Adrenal gland (tissue), 5 donors: ENCODE results near the gene FBXO22.

Experiments
- POLR2A ChIP-seq, 2 donors: fragments of 450-650 bp; IDR thresholded peaks; one replicate each; pipeline ENCODE4 v1.6.1; 2017; ENCODE audit warnings: antibody characterized with exemption in 2 of 2, mild to moderate bottlenecking in 2 of 2, moderate library complexity in 1 of 2
- TF ChIP-seq, protein P1 (sequence below), 6 experiments: fragments of 450-650 bp in 4 of 6; fragments of 200-600 bp in 2 of 6; sonication (generic) in 1 of 6; IDR thresholded peaks; 1 replicate in 5 of 6; 2 replicates in 1 of 6; pipeline versions ENCODE4 v1.5.1 to v1.8.0; 2016 to 2021; ENCODE audit warnings: antibody characterized with exemption in 6 of 6, mild to moderate bottlenecking in 2 of 6, moderate library complexity in 1 of 6
- donor health status: DM: no; HTN: no; CAD: no.

DNA sequence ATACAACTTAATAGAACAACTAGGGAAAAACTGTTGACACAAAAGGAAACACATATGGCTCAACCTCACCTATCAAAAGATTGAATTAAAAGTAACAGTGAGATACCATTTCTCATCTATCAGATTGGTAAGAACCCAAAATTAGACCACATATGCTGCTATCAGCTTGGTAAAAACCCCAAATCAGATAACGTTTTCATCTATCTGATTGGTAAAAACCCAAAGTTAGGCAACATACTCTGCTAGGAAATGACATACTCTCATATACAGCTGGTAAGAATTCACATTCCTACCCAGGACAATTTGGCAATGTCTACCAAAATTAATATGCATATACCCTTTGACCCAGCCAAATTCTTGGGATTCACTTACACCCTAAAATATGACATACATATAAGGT lies 82.3 kb downstream of the FBXO22 start:
- TF ChIP-seq POLR2A (IDR thresholded peaks at IDR 0.05), result no peak
- TF ChIP-seq, protein P1, sequence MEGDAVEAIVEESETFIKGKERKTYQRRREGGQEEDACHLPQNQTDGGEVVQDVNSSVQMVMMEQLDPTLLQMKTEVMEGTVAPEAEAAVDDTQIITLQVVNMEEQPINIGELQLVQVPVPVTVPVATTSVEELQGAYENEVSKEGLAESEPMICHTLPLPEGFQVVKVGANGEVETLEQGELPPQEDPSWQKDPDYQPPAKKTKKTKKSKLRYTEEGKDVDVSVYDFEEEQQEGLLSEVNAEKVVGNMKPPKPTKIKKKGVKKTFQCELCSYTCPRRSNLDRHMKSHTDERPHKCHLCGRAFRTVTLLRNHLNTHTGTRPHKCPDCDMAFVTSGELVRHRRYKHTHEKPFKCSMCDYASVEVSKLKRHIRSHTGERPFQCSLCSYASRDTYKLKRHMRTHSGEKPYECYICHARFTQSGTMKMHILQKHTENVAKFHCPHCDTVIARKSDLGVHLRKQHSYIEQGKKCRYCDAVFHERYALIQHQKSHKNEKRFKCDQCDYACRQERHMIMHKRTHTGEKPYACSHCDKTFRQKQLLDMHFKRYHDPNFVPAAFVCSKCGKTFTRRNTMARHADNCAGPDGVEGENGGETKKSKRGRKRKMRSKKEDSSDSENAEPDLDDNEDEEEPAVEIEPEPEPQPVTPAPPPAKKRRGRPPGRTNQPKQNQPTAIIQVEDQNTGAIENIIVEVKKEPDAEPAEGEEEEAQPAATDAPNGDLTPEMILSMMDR (IDR thresholded peaks at IDR 0.05), result no peak
